ENCODE results near the gene GZF1.

Gene GZF1

DNA sequence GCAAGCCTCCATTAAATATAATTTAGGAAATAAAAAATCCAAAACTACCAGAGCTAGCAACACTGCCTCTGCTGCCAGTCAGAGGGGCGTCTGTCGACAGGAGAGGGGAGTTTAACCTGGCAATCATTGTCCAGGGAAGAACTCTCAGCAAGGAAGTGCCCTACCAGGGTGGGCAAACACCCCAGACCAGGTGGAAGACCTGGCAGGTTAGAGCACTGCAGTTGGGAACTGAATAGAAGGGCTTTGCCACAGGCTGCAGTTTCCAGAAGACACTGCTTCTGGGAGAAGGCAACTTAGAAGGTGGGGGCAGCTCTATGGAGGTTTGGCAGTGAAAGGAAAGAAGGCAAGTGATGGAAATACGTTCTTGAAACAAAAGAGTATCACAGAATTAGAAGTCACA, 47.8 kb downstream of the GZF1 start:
- no peaks in the 10 kb centered on the region for H3K36me3 ChIP-seq
- H3K9me3 ChIP-seq: no peaks in the 10 kb centered on the region
- DNase-seq: no peak
- TF ChIP-seq, protein P1, sequence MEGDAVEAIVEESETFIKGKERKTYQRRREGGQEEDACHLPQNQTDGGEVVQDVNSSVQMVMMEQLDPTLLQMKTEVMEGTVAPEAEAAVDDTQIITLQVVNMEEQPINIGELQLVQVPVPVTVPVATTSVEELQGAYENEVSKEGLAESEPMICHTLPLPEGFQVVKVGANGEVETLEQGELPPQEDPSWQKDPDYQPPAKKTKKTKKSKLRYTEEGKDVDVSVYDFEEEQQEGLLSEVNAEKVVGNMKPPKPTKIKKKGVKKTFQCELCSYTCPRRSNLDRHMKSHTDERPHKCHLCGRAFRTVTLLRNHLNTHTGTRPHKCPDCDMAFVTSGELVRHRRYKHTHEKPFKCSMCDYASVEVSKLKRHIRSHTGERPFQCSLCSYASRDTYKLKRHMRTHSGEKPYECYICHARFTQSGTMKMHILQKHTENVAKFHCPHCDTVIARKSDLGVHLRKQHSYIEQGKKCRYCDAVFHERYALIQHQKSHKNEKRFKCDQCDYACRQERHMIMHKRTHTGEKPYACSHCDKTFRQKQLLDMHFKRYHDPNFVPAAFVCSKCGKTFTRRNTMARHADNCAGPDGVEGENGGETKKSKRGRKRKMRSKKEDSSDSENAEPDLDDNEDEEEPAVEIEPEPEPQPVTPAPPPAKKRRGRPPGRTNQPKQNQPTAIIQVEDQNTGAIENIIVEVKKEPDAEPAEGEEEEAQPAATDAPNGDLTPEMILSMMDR (IDR thresholded peaks at IDR 0.05): no peak
- H3K27me3 ChIP-seq: no peaks in the 10 kb centered on the region
- intact Hi-C loops (cut with DNase I; ENCODE audit: low total_unique reads): loop anchor here (5.0 kb wide), 1 partner anchor 37 kb away; no protein-coding TSS in a partner anchor
- H3K27ac ChIP-seq: no peak overlapping the region
- peaks cover 0 to 5% (median 0%) of the 10 kb centered on the region in 4 donors for H3K4me1 ChIP-seq
- H3K4me3 ChIP-seq: no peak overlapping the region

DNA sequence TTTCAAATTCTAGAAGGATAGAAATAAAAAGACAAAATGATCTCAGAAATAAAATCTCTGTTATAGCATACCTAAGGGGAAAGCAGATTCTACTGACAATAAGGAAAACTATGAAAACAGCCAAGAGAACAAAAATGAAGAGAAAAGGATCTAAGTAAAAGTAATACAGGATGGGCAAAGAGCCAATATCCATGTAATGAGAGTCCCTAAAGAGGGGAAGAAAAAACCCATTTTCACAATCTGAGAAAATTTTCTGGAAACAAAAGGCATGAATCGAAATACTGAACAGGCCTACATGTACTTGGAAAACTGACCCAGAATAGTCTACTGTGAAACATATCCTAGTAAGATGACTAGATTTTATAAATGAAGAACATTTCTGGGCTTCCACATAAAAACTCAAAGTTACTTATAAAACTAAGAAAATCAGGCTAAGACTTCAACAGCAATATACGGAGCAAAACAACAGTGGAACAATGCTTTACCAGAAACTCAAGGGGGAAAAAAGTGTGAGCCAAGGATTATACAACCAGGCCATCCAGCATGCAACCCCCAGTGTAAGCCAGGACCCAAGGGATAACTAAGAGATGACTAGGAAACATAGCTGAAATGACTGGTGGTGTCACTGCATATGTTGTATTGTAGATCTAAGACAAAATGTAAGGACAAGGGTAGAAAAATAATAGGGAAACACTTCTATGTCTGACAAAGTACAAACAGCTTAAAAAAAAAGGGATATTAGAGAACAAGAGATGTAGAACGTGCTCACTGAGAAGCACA, 49.1 kb downstream of the GZF1 start:
- DNase-seq: no peak
- TF ChIP-seq, protein P1 (IDR thresholded peaks at IDR 0.05): no peak
- H3K9me3 ChIP-seq: no peaks in the 10 kb centered on the region
- H3K27ac ChIP-seq: no peak overlapping the region
- peaks cover 0 to 5% (median 0%) of the 10 kb centered on the region in 4 donors for H3K4me1 ChIP-seq
- H3K27me3 ChIP-seq: no peaks in the 10 kb centered on the region
- no peak overlapping the region for H3K4me3 ChIP-seq
- intact Hi-C loops (cut with DNase I; ENCODE audit: low total_unique reads): loop anchor here (5.0 kb wide), 1 partner anchor 39 kb away; no protein-coding TSS in a partner anchor
- no peaks in the 10 kb centered on the region for H3K36me3 ChIP-seq

DNA sequence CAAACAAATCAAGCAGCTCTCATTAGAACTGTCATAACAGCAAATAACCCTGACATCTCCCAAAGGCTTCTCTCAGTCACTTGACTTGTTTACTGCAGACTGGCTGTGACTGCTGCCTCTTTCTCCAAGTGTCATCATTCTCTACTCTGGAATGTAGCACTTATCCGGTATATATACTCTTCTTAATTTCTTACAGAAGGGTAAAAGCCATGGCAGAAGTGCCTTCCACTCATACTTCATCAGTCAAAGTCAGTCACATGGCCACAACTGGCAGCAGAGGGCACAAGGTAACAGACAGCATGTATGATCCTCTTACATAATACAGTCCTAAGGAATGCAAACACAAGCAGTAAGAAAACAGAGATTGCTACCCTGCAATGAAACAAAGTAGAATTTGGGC, 50.0 kb downstream of the GZF1 start:
- intact Hi-C loops (cut with DNase I; ENCODE audit: low total_unique reads): loop anchor here (5.0 kb wide), 1 partner anchor 40 kb away; no protein-coding TSS in a partner anchor
- Histone ChIP-seq H3K9me3 (no peaks in the 10 kb centered on the region), H3K4me1 (peaks cover 0 to 5% (median 0%) of the 10 kb centered on the region in 4 donors), H3K27me3 (no peaks in the 10 kb centered on the region), H3K4me3 (no peak overlapping the region), H3K36me3 (no peaks in the 10 kb centered on the region), H3K27ac (no peak overlapping the region)
- TF ChIP-seq, protein P1 (IDR thresholded peaks at IDR 0.05): no peak
- no peak for DNase-seq

DNA sequence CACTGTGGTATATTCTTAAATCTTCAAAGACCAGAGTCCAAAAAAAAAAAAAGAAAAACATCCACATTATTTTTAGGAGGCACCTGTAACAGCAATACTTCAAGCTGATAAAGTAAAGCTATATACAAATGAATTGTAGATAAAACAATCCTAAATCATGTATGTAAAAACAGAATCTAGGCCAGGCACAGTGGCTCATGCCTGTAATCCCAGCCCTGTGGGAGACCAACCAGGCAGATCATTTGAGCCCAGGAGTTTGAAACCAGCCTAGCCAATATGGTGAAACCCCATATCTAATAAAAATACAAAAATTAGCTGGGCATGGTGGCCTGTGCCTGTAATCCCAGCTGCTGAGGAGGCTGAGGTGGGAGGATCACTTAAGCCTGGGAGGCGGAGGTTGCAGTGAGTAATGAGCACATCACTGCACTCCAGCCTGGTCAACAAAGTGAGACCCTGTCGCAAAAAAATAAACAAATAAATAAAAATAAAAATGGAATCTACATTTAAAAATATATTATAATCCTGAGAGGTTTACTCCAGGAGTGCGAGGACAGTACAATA, 52.0 kb downstream of the GZF1 start:
- DNase-seq: no peak
- TF ChIP-seq, protein P1 (IDR thresholded peaks at IDR 0.05): no peak
- H3K4me3 ChIP-seq: no peak overlapping the region
- H3K36me3 ChIP-seq: no peaks in the 10 kb centered on the region
- H3K9me3 ChIP-seq: no peaks in the 10 kb centered on the region
- peaks cover 0 to 6% (median 0%) of the 10 kb centered on the region in 4 donors for H3K4me1 ChIP-seq
- intact Hi-C loops (cut with DNase I; ENCODE audit: low total_unique reads): loop anchor here (5.0 kb wide), 1 partner anchor 42 kb away; no protein-coding TSS in a partner anchor
- no peaks in the 10 kb centered on the region for H3K27me3 ChIP-seq
- H3K27ac ChIP-seq: no peak overlapping the region

DNA sequence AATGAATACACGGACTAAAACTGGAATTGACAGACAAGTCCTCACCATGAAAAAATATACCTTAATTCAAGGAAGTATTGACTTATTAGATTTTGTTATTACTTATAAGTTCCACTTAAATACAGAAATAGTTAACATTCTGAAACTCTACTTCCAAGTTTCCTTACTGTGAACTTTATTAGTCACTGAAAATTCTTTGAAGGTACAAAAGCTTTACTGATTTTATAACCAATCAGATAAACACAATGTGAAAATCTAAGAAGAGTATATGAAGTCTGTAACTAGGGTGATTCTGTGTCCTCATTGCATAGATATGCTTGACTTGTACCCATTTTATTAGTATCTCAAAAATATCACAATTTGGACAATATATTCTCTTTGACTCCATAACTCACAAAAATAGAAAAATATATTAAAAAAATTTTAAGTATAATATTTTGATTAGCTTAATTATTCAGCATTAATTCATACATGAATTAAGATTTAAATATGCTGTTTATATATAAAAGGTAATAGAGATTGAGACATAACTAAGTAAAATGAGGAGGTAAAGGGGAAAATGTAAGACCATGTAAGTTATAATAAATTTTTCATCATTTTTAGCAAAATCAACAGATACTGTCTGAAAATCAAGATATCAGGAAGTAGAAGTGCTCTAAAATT, 52.7 kb downstream of the GZF1 start:
- TF ChIP-seq, protein P1 (IDR thresholded peaks at IDR 0.05): no peak

More for the DNA sequence above, 52.7 kb downstream of the GZF1 start:
- no peaks in the 10 kb centered on the region for H3K36me3 ChIP-seq
- no peak overlapping the region for H3K27ac ChIP-seq
- no peaks in the 10 kb centered on the region for H3K9me3 ChIP-seq
- H3K4me1 ChIP-seq: peaks cover 0 to 13% (median 2%) of the 10 kb centered on the region in 4 donors
- H3K27me3 ChIP-seq: no peaks in the 10 kb centered on the region
- H3K4me3 ChIP-seq: no peak overlapping the region
- no peak for DNase-seq
- intact Hi-C loops (cut with DNase I; ENCODE audit: low total_unique reads): loop anchor here (5.0 kb wide), 1 partner anchor 42 kb away; no protein-coding TSS in a partner anchor
